Panc1 (cell line): ENCODE results near the gene INPP4B.

Experiments
- CTCF ChIP-seq: fragments of 450-650 bp; IDR thresholded peaks from 2 replicates; pipeline ENCODE4 v1.5.1; 2017; ENCODE audit warnings: mild to moderate bottlenecking
- REST ChIP-seq, 2 experiments: IDR thresholded peaks; 2 replicates each; pipeline ENCODE4 v1.6.1; 2011 to 2012; ENCODE audit warnings: low read depth in 2 of 2, control low read depth in 1 of 2, low read length in 1 of 2, mild to moderate bottlenecking in 1 of 2, moderate library complexity in 1 of 2; ENCODE audit not compliant: insufficient read depth in 1 of 2

GRCh38 chr4:142500966-142501365 lies 345.1 kb downstream of the INPP4B start:
- TF ChIP-seq CTCF (no peak), REST (IDR thresholded peaks at IDR 0.05; ENCODE audit: insufficient read depth in 1 of 2, low read depth in 2 of 2, low read length in 1 of 2) (no peak)
